Measurements from ENCODE around the gene DLG1. TPM values are rescaled to one million over a fixed set of nuclear protein-coding genes. Genes with fewer than 3 reads are reported as not detected.

Gene DLG1
- total and polyA plus RNA-seq, 2 of the 4 experiments (the other 2 are of a cell fraction), result 21.2 to 57.7 TPM

DNA sequence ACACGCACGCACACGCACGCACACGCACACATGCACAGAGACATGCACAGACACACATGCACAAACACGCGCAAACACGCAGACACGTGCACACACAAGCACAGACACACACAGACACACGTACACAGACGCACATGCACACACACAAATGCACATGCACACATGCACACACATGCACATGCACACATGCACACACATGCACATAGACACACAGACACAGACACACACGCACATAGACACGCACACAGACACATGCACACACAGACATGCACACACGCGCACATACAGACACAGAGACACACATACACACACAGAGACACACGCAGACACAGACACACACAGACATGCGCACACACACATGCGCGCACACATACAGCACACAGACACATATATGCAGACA lies 303.4 kb downstream of the DLG1 start:
- WGBS, 2 experiments (ENCODE audit: extremely low coverage in 2 of 2, insufficient read length in 1 of 2), result 96% methylated on average over 4 of the region's 19 CpGs; no CpG with 5 or more reads in 1 of the 2 experiments
- Histone ChIP-seq H3K9me3 (ENCODE audit: control insufficient read depth, insufficient read depth, low read length) (no peaks in the 10 kb centered on the region), H2BK120ac (ENCODE audit: low read depth, low read length) (no peak overlapping the region), H2AK5ac (ENCODE audit: low read depth, low read length) (no peak overlapping the region), H3K27me3 (ENCODE audit: control insufficient read depth, insufficient read depth, low read length) (peaks cover 11% of the 10 kb centered on the region), H2BK20ac (ENCODE audit: low read depth, low read length) (no peak overlapping the region), H4K8ac (ENCODE audit: low read depth in 2 of 2, low read length in 2 of 2) (no peak overlapping the region), H4K5ac (ENCODE audit: low read depth, low read length) (no peak overlapping the region), H3K14ac (replicated peaks; ENCODE audit: low read depth, low read length) (no peak overlapping the region), H4K91ac (ENCODE audit: insufficient read depth, low read depth, low read length) (no peak overlapping the region), H3K4me3 (ENCODE audit: insufficient read depth, low read depth, low read length) (no peak overlapping the region), H3K4me1 (ENCODE audit: control insufficient read depth, insufficient read depth, low read length) (no peaks in the 10 kb centered on the region), H2BK5ac (ENCODE audit: low read depth, low read length, poor library complexity, severe bottlenecking) (no peak overlapping the region), H3K9me1 (ENCODE audit: insufficient read depth, low read length) (no peaks in the 10 kb centered on the region), H3K27ac (ENCODE audit: insufficient read depth, low read length) (no peak overlapping the region), H3K23ac (ENCODE audit: low read depth, low read length) (no peak overlapping the region), H4K20me1 (ENCODE audit: insufficient read depth, low read length) (no peaks in the 10 kb centered on the region), H2BK15ac (ENCODE audit: low read depth, low read length) (no peak overlapping the region), H3K36me3 (ENCODE audit: control insufficient read depth, insufficient read depth, low read length) (no peaks in the 10 kb centered on the region), H3K18ac (ENCODE audit: low read depth, low read length) (no peak overlapping the region), H2AFZ (replicated peaks; ENCODE audit: low read length, poor library complexity) (no peak overlapping the region), H3K79me1 (ENCODE audit: low read depth in 1 of 2, low read length in 2 of 2) (no peaks in the 10 kb centered on the region), H3K4me2 (ENCODE audit: low read depth, low read length) (no peak overlapping the region), H2AK9ac (replicated peaks; ENCODE audit: low read depth, low read length, poor library complexity) (no peak overlapping the region), H3K9ac (ENCODE audit: low read depth, low read length) (no peak overlapping the region), H3K56ac (ENCODE audit: extremely low read depth, insufficient read depth, low read length) (no peak overlapping the region), H3K4ac (ENCODE audit: low read depth, low read length) (no peak overlapping the region)
- CTCF ChIA-PET, result no interaction called here
- dilution Hi-C loops (cut with HindIII; ENCODE audit: low sequenced_read_pairs, unreplicated experiment) (no loop called here), intact Hi-C loops (cut with micrococcal nuclease) (no loop called here), in situ Hi-C loops (cut with MboI; ENCODE audit: low sequenced_read_pairs) (no loop called here)
- DNase-seq, result no peak
- BruUV-seq (replicated peaks), result no TSS peak
- POLR2A ChIA-PET (ENCODE audit: unreplicated experiment), result no interaction called here
- no peak for ATAC-seq (ENCODE audit: low read depth)
- TF ChIP-seq MAZ (IDR thresholded peaks at IDR 0.05; ENCODE audit: borderline replicate concordance, low read depth, low read length), result no peak
- TF ChIP-seq MAFK (IDR thresholded peaks at IDR 0.05; ENCODE audit: low read depth, low read length), result no peak
- TF ChIP-seq, protein P1, sequence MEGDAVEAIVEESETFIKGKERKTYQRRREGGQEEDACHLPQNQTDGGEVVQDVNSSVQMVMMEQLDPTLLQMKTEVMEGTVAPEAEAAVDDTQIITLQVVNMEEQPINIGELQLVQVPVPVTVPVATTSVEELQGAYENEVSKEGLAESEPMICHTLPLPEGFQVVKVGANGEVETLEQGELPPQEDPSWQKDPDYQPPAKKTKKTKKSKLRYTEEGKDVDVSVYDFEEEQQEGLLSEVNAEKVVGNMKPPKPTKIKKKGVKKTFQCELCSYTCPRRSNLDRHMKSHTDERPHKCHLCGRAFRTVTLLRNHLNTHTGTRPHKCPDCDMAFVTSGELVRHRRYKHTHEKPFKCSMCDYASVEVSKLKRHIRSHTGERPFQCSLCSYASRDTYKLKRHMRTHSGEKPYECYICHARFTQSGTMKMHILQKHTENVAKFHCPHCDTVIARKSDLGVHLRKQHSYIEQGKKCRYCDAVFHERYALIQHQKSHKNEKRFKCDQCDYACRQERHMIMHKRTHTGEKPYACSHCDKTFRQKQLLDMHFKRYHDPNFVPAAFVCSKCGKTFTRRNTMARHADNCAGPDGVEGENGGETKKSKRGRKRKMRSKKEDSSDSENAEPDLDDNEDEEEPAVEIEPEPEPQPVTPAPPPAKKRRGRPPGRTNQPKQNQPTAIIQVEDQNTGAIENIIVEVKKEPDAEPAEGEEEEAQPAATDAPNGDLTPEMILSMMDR (conservative IDR thresholded peaks at IDR 0.05; ENCODE audit: low read depth, low read length), result no peak
- TF ChIP-seq, protein P2, sequence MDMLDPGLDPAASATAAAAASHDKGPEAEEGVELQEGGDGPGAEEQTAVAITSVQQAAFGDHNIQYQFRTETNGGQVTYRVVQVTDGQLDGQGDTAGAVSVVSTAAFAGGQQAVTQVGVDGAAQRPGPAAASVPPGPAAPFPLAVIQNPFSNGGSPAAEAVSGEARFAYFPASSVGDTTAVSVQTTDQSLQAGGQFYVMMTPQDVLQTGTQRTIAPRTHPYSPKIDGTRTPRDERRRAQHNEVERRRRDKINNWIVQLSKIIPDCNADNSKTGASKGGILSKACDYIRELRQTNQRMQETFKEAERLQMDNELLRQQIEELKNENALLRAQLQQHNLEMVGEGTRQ (IDR thresholded peaks at IDR 0.05; ENCODE audit: low read depth, low read length), result no peak
- no peak for TF ChIP-seq CEBPB (IDR thresholded peaks at IDR 0.05; ENCODE audit: low read depth, low read length)
- no peak for TF ChIP-seq CHD1 (IDR thresholded peaks at IDR 0.05; ENCODE audit: low read depth, low read length)
- no peak for TF ChIP-seq RFX5 (IDR thresholded peaks at IDR 0.05; ENCODE audit: low read depth, low read length)
- TF ChIP-seq RCOR1 (IDR thresholded peaks at IDR 0.05; ENCODE audit: insufficient replicate concordance, low read length), result no peak

Measured in IMR-90 (cell line).